ENCODE results near the gene GPHA2. TPM values are rescaled to one million over a fixed set of nuclear protein-coding genes. Genes with fewer than 3 reads are reported as not detected.

Gene GPHA2
- total RNA-seq, 2 experiments from 2014 or later, result not detected

GRCh38 chr11:64893194-64894069 lies 42.3 kb downstream of the GPHA2 start:
- intact Hi-C loops (cut with micrococcal nuclease), result loop anchor here (2.0 kb wide), 1 partner anchor 47 kb away; no protein-coding TSS in a partner anchor
- Mint-ChIP-seq H3K27ac (no peak overlapping the region), H3K4me3 (no peak overlapping the region), H3K36me3 (ENCODE audit: low read depth) (peaks cover 4% of the 10 kb centered on the region), H3K4me1 (ENCODE audit: low read depth) (no peaks in the 10 kb centered on the region), H3K27me3 (no peaks in the 10 kb centered on the region), H3K9me3 (no peaks in the 10 kb centered on the region)
- ChIA-PET POLR2A (interaction anchor here (0.8 to 2.3 kb wide), 8 partner anchors 8 to 123 kb away, joined by 3 to 10 read pairs (median 4); partner anchors contain the start of gene CDC42BPG), CTCF (interaction anchor here (0.8 to 29.9 kb wide), 12 partner anchors 8 to 113 kb away, joined by 3 to 1168 read pairs (median 4); partner anchors contain the start of gene CDC42BPG)
- DNase-seq (no peak), ATAC-seq (no peak)
- TF ChIP-seq CTCF (IDR thresholded peaks at IDR 0.05), result no peak

- POLR2A ChIA-PET, result interaction anchor here (0.8 to 1.3 kb wide), 5 partner anchors 14 to 46 kb away, joined by 3 to 5 read pairs (median 3); partner anchors contain the start of gene EHD1
- Mint-ChIP-seq H3K36me3 (ENCODE audit: low read depth) (peaks cover 4% of the 10 kb centered on the region), H3K27ac (no peak overlapping the region), H3K9me3 (no peaks in the 10 kb centered on the region), H3K4me1 (ENCODE audit: low read depth) (peaks cover 5% of the 10 kb centered on the region), H3K27me3 (no peaks in the 10 kb centered on the region), H3K4me3 (no peak overlapping the region)
- CTCF ChIA-PET, result interaction anchor here (1.4 to 29.9 kb wide), 3 partner anchors 14 to 36 kb away, joined by 5 to 1168 read pairs (median 8); partner anchors contain the start of gene CDC42BPG
- ATAC-seq (no peak), DNase-seq (no peak)
- TF ChIP-seq CTCF (IDR thresholded peaks at IDR 0.05), result no peak
- intact Hi-C loops (cut with micrococcal nuclease), result no loop called here
Observed at GRCh38 chr11:64892838-64893193, 42.9 kb downstream of the GPHA2 start.

- ChIA-PET POLR2A (interaction anchor here (0.8 to 1.3 kb wide), 4 partner anchors 13 to 44 kb away, joined by 3 to 5 read pairs (median 3); partner anchors contain the start of gene EHD1), CTCF (interaction anchor here (1.1 to 29.9 kb wide), 4 partner anchors 14 to 36 kb away, joined by 3 to 1168 read pairs (median 6); partner anchors contain the start of genes CDC42BPG and PPP2R5B)
- no peaks in the 10 kb centered on the region for H3K27me3 Mint-ChIP-seq
- peaks cover 4% of the 10 kb centered on the region for H3K36me3 Mint-ChIP-seq (ENCODE audit: low read depth)
- ATAC-seq, result no peak
- H3K27ac Mint-ChIP-seq, result no peak overlapping the region
- DNase-seq, result no peak
- peaks cover 7% of the 10 kb centered on the region for H3K4me1 Mint-ChIP-seq (ENCODE audit: low read depth)
- H3K4me3 Mint-ChIP-seq, result no peak overlapping the region
- intact Hi-C loops (cut with micrococcal nuclease), result no loop called here
- no peaks in the 10 kb centered on the region for H3K9me3 Mint-ChIP-seq
- no peak for TF ChIP-seq CTCF (IDR thresholded peaks at IDR 0.05)
Observed at GRCh38 chr11:64892411-64892831, 43.3 kb downstream of the GPHA2 start.

GRCh38 chr11:64891880-64892279 lies 43.8 kb downstream of the GPHA2 start:
- intact Hi-C loops (cut with micrococcal nuclease), result no loop called here
- no peak overlapping the region for H3K27ac Mint-ChIP-seq
- no peak for TF ChIP-seq CTCF (IDR thresholded peaks at IDR 0.05)
- DNase-seq (no peak), ATAC-seq (no peak)
- ChIA-PET CTCF (interaction anchor here (1.1 to 29.9 kb wide), 4 partner anchors 14 to 35 kb away, joined by 3 to 1168 read pairs (median 4); partner anchors contain the start of genes CDC42BPG and PPP2R5B), POLR2A (interaction anchor here (0.6 to 1.3 kb wide), 3 partner anchors 13 to 44 kb away, joined by 3 to 5 read pairs (median 3); partner anchors contain the start of gene EHD1)
- no peak overlapping the region for H3K4me3 Mint-ChIP-seq
- no peaks in the 10 kb centered on the region for H3K36me3 Mint-ChIP-seq (ENCODE audit: low read depth)
- no peaks in the 10 kb centered on the region for H3K27me3 Mint-ChIP-seq
- peaks cover 10% of the 10 kb centered on the region for H3K4me1 Mint-ChIP-seq (ENCODE audit: low read depth)
- no peaks in the 10 kb centered on the region for H3K9me3 Mint-ChIP-seq

Data from activated CD8-positive, alpha-beta T cell treated with anti-CD3 and anti-CD28 coated beads for 36 hours (primary cell).